Suprapubic skin (tissue), 4 donors: ENCODE measurements around the gene DYNLT2. TPM values are rescaled to one million over a fixed set of nuclear protein-coding genes. Genes with fewer than 3 reads are reported as not detected.

Source experiments
- DNase-seq, 2 donors: peaks; one replicate each; pipeline ENCODE4 v3.0.0-alpha.2; 2019; ENCODE audit warnings: low spot score in 2 of 2
- H3K27ac ChIP-seq: fragments of 200-600 bp; sonication (generic); one replicate; pipeline ENCODE4 v1.5.1; 2019
- H3K27me3 ChIP-seq: fragments of 200-600 bp; sonication (generic); one replicate; pipeline ENCODE4 v1.5.1; 2019
- H3K36me3 ChIP-seq: fragments of 200-600 bp; sonication (generic); one replicate; pipeline ENCODE4 v1.5.1; 2019
- H3K4me1 ChIP-seq: fragments of 200-600 bp; sonication (generic); one replicate; pipeline ENCODE4 v1.5.1; 2019
- H3K4me3 ChIP-seq: fragments of 200-600 bp; sonication (generic); one replicate; pipeline ENCODE4 v1.5.1; 2019; ENCODE audit warnings: mild to moderate bottlenecking
- H3K9me3 ChIP-seq: fragments of 200-600 bp; sonication (generic); one replicate; pipeline ENCODE4 v1.5.1; 2019
- EP300 ChIP-seq: sonication (generic); formaldehyde crosslinking; IDR thresholded peaks from one replicate; pipeline ENCODE4 v1.6.1; 2017; ENCODE audit warnings: antibody characterized with exemption
- POLR2A ChIP-seq, 2 donors: fragments of 450-650 bp; IDR thresholded peaks; one replicate each; pipeline ENCODE4 v1.6.1; 2017; ENCODE audit warnings: antibody characterized with exemption in 2 of 2, mild to moderate bottlenecking in 2 of 2, moderate library complexity in 2 of 2
- POLR2AphosphoS5 ChIP-seq, 3 donors: sonication (generic); formaldehyde crosslinking; IDR thresholded peaks; one replicate each; pipeline ENCODE4 v1.6.1; 2017; ENCODE audit warnings: antibody characterized with exemption in 3 of 3
- WGBS: methylation state at CpG from one replicate; pipeline ENCODE4 v1.1.5; 2018; 5-methylcytosine and 5-hydroxymethylcytosine counted together
- total RNA-seq, 4 donors: library from RNA; depleted of rRNA; stranded (reverse); fragments of >200 nt; gene quantifications; one replicate each; pipeline ENCODE4 v1.1.0, GENCODE V29; 2016
- TF ChIP-seq, protein P1 (sequence below), 2 donors: fragments of 200-600 bp in 1 of 2; fragments of 450-650 bp in 1 of 2; sonication (generic) in 1 of 2; IDR thresholded peaks; one replicate each; pipeline ENCODE4 v1.5.1; 2016 to 2019; ENCODE audit warnings: antibody characterized with exemption in 2 of 2, mild to moderate bottlenecking in 1 of 2, moderate library complexity in 1 of 2

DYNLT2 gene
- 1 to 10 TPM; 1.3 to 4.0 (median 2.2) TPM for total RNA-seq

DNA sequence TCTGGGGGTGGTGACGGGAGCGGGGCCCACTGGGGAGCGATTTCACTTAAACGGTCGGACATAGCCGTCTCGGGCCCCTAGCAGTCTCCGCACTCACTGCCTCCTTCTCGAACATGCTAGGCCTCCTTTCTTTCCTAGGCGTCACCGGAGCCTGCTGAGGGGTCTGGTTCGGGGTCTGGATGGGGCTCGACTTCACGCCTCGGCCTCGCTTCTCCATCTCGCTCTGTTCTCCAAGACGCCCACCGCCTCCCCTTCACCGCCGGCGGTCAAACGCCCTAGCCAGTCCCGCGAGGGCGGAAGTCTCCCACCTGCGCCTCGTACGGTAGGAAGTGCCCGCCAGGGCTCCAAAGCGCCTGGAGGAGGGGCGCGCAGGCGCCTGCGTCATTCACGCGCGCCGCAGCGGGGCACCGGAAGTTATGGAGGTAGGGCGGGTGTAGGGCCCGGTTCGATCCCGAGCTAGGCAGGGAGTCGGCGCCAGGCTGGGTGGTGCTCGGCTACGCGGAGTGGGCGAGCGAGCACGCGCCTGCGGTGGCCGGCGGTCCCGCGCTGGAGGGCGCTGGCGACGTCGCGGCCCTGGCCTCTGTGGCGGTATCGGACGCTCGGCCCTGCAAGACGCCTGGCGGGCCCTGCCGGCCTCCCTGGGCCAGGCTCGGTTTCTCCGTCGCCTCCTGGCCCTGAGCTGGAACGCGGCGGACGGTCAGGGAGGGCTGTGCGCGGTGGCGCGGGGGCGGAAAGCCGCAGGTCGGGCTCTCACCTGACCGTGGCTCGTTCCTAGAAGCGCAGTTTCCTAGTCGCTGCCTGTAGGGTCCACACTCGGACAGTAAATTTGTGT lies at the start of gene DYNLT2, which contains the start of gene ERMARD:
Gene DYNLT2 (minus strand): TSS at position 331 of the 832 bp plus-strand sequence. CDS start 114 bp downstream, at position 217.
Gene ERMARD (plus strand): TSS at position 381 of the 832 bp plus-strand sequence. CDS start 36 bp downstream, at position 417.
- H3K27me3 ChIP-seq, result no peaks in the 10 kb centered on the region
- TF ChIP-seq POLR2A (IDR thresholded peaks at IDR 0.05), result peak; percentile 17 to 94
- TF ChIP-seq POLR2AphosphoS5 (IDR thresholded peaks at IDR 0.05), result peak; percentile 90 to 98 (median 96)
- TF ChIP-seq, protein P1, sequence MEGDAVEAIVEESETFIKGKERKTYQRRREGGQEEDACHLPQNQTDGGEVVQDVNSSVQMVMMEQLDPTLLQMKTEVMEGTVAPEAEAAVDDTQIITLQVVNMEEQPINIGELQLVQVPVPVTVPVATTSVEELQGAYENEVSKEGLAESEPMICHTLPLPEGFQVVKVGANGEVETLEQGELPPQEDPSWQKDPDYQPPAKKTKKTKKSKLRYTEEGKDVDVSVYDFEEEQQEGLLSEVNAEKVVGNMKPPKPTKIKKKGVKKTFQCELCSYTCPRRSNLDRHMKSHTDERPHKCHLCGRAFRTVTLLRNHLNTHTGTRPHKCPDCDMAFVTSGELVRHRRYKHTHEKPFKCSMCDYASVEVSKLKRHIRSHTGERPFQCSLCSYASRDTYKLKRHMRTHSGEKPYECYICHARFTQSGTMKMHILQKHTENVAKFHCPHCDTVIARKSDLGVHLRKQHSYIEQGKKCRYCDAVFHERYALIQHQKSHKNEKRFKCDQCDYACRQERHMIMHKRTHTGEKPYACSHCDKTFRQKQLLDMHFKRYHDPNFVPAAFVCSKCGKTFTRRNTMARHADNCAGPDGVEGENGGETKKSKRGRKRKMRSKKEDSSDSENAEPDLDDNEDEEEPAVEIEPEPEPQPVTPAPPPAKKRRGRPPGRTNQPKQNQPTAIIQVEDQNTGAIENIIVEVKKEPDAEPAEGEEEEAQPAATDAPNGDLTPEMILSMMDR (IDR thresholded peaks at IDR 0.05), result peak; percentile 14 to 19
- no peak for TF ChIP-seq EP300
- WGBS, result 1% methylated on average over 43 of the region's 90 CpGs

DNA sequence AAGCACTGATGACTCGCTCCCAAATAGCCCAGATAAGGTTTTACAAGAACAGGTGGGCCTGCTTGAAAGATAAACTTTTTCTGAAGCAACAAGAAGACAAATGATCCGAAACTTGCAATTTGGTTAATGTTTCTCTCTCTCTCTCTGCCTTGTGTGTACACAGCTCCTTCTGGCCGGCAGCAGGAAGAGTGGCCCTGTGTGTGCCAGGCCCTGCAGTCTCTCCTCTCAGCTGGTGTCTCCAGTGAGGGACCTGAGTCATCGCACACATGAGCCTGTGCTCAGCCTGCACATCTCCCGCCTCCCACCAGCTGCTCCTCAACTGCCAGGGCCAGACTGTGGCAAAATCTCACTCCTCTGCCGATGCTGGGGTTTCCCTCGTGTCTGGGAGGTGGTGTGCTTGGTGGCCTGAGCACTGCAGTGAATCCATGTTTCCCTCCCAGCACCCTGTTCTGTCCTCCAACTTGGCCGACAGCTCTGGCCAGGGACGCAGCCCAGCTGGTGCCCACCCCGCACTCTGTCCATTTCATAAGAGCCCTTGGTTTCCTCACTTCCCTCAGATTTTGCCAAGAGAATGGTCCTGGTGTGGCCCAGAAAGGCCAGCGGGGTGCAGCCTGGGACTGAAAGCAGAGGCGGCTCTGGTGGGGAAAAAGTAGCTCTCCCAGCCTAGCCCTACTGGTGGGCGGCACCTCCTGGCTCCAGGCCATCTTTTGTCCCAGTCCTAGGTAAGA lies 49.5 kb upstream of the DYNLT2 start:
- no peak overlapping the region for H3K4me3 ChIP-seq
- 64% methylated on average over 11 of the region's 13 CpGs for WGBS
- no peak overlapping the region for H3K27ac ChIP-seq
- H3K4me1 ChIP-seq, result peaks cover 10% of the 10 kb centered on the region
- no peak for TF ChIP-seq EP300
- no peak for TF ChIP-seq POLR2A (IDR thresholded peaks at IDR 0.05)
- TF ChIP-seq, protein P1 (IDR thresholded peaks at IDR 0.05), result no peak
- no peak for TF ChIP-seq POLR2AphosphoS5 (IDR thresholded peaks at IDR 0.05)
- H3K27me3 ChIP-seq, result peaks cover 19% of the 10 kb centered on the region
- DNase-seq, result peak in 1 of 2 donors; percentile 70
- H3K36me3 ChIP-seq, result no peaks in the 10 kb centered on the region
- no peaks in the 10 kb centered on the region for H3K9me3 ChIP-seq

More for the DNA sequence above, at the start of gene DYNLT2, which contains the start of gene ERMARD:
- Histone ChIP-seq H3K27ac (peak within 1 kb of the TSS; percentile 97), H3K4me1 (peaks cover 23% of the 10 kb centered on the region), H3K36me3 (peaks cover under 1% of the 10 kb centered on the region), H3K9me3 (no peaks in the 10 kb centered on the region), H3K4me3 (peak within 1 kb of the TSS; percentile 86)
- DNase-seq, result peak; percentile 95 to 96

- peak in 1 of 2 donors; percentile 68 for DNase-seq
- no peaks in the 10 kb centered on the region for H3K36me3 ChIP-seq
- no peak overlapping the region for H3K27ac ChIP-seq
- H3K4me3 ChIP-seq, result no peak overlapping the region
- WGBS, result 43% methylated on average over 9 of the region's 9 CpGs
- peaks cover 15% of the 10 kb centered on the region for H3K27me3 ChIP-seq
- H3K9me3 ChIP-seq, result no peaks in the 10 kb centered on the region
- H3K4me1 ChIP-seq, result peaks cover 10% of the 10 kb centered on the region
- TF ChIP-seq, protein P1 (IDR thresholded peaks at IDR 0.05), result no peak
- TF ChIP-seq EP300, result no peak
- no peak for TF ChIP-seq POLR2AphosphoS5 (IDR thresholded peaks at IDR 0.05)
- no peak for TF ChIP-seq POLR2A (IDR thresholded peaks at IDR 0.05)
These were observed 48.8 kb upstream of the DYNLT2 start for GRCh38 chr6:169800116-169800667.

DNA sequence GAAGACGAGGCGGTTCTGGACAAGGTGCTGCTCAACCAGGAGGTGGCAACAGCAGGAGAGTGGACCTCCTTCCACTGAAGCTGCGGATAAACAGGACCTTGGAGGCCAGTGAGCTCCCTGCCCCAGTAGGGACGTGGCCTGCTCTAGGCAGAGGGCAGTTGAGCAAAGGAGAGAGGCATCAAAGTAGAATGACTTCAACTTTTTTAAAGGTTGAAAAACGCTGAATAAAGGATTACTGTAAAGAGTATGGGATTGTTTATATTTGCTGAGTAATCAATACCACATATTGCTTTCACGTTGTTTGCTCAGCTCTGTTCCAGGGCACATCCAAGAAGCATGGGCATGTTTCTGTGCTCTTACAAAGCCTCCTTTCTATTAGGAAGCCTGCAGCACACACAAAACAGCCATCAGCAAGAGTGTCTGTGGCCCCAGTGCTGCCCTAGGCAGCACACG lies 48.1 kb upstream of the DYNLT2 start:
- Histone ChIP-seq H3K4me3 (no peak overlapping the region), H3K9me3 (no peaks in the 10 kb centered on the region), H3K36me3 (no peaks in the 10 kb centered on the region), H3K4me1 (peaks cover 10% of the 10 kb centered on the region), H3K27me3 (peaks cover 8% of the 10 kb centered on the region), H3K27ac (no peak overlapping the region)
- WGBS, result 66% methylated on average over 7 of the region's 7 CpGs
- DNase-seq, result no peak
- no peak for TF ChIP-seq POLR2A (IDR thresholded peaks at IDR 0.05)
- no peak for TF ChIP-seq POLR2AphosphoS5 (IDR thresholded peaks at IDR 0.05)
- no peak for TF ChIP-seq EP300
- TF ChIP-seq, protein P1 (IDR thresholded peaks at IDR 0.05), result no peak
